Erythroblast (primary cell): ENCODE measurements around the gene NCOA4.
"Not testable (repeated sequence)": the region's sequence is repeated elsewhere in the genome, so short reads cannot be mapped to it uniquely, and the experiment has no call there.

Source experiments
- GATA1 ChIP-seq: IDR thresholded peaks from 2 replicates; pipeline ENCODE4 v1.6.1; 2011; ENCODE audit warnings: low read depth, mild to moderate bottlenecking, control low read depth, low read length, moderate library complexity
- POLR2A ChIP-seq: IDR thresholded peaks from 2 replicates; pipeline ENCODE4 v1.6.1; 2011; ENCODE audit warnings: mild to moderate bottlenecking, low read length

DNA sequence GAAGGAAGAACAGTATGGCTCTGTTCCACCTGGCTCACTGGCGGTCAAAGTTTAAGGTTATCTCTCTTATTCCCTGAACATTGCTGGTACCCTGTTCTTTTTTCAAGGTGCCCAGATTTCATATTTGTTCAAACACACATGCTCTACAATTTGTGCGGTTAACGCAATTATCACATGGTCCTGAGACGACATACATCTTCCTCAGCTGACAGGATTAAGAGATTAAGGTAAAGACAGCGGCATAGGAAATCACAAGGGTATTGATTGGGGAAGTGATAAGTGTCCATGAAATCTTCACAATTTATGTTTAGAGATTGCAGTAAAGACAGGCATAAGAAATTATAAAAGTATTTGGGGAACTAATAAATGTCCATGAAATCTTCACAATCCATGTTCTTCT lies 30.5 kb downstream of the NCOA4 start:
- not testable (repeated sequence) for TF ChIP-seq POLR2A, GATA1
